Measurements from ENCODE around the gene EHD1. TPM values are rescaled to one million over a fixed set of nuclear protein-coding genes. Genes with fewer than 3 reads are reported as not detected.
A peak's percentile ranks its signal among the peaks of the same experiment; 100 is the strongest.
"Not testable (repeated sequence)": the region's sequence is repeated elsewhere in the genome, so short reads cannot be mapped to it uniquely, and the experiment has no call there.

Gene EHD1
- total RNA-seq, 2 experiments from 2014 or later = 187 to 195 TPM

- ATAC-seq (ENCODE audit: low read depth) (no peak), DNase-seq (peak; percentile 48)
- Mint-ChIP-seq H3K36me3 (peaks cover 25% of the 10 kb centered on the region), H3K4me3 (peak overlapping the region; percentile 46), H3K27me3 (no peaks in the 10 kb centered on the region), H3K27ac (peak overlapping the region; percentile 72), H3K4me1 (peaks cover 75% of the 10 kb centered on the region), H3K9me3 (no peaks in the 10 kb centered on the region)
- POLR2A ChIA-PET = interaction anchor here (1.2 to 27.4 kb wide), 6 partner anchors 9 to 268 kb away, joined by 3 to 782 read pairs (median 12); partner anchors contain the start of genes EHD1, FAU, MRPL49 and ZNHIT2
These were observed 24.7 kb downstream of the EHD1 start for GRCh38 chr11:64853709-64854108.

GRCh38 chr11:64852804-64853509 lies 25.5 kb downstream of the EHD1 start:
- Mint-ChIP-seq H3K4me1 (peaks cover 77% of the 10 kb centered on the region), H3K27me3 (no peaks in the 10 kb centered on the region), H3K9me3 (no peaks in the 10 kb centered on the region), H3K27ac (peak overlapping the region; percentile 83), H3K36me3 (peaks cover 25% of the 10 kb centered on the region), H3K4me3 (peak overlapping the region; percentile 46)
- no peak for DNase-seq
- POLR2A ChIA-PET = interaction anchor here (0.6 to 27.4 kb wide), 7 partner anchors 10 to 269 kb away, joined by 3 to 782 read pairs (median 7); partner anchors contain the start of genes EHD1, FAU, MRPL49 and ZNHIT2
- no peak for ATAC-seq (ENCODE audit: low read depth)

GRCh38 chr11:64851831-64852351 lies 26.5 kb downstream of the EHD1 start:
- DNase-seq = peak; percentile 43
- Mint-ChIP-seq H3K4me1 (peaks cover 77% of the 10 kb centered on the region), H3K4me3 (peak overlapping the region; percentile 46), H3K27ac (peak overlapping the region; percentile 83), H3K9me3 (no peaks in the 10 kb centered on the region), H3K27me3 (no peaks in the 10 kb centered on the region), H3K36me3 (peaks cover 21% of the 10 kb centered on the region)
- POLR2A ChIA-PET = interaction anchor here (1.4 to 27.4 kb wide), 4 partner anchors 11 to 258 kb away, joined by 5 to 782 read pairs (median 82); partner anchors contain the start of gene EHD1
- no peak for ATAC-seq (ENCODE audit: low read depth)

GRCh38 chr11:64850979-64851567 lies 27.3 kb downstream of the EHD1 start:
- H3K36me3 Mint-ChIP-seq = peaks cover 18% of the 10 kb centered on the region
- ATAC-seq (ENCODE audit: low read depth) = peak; percentile 61
- DNase-seq = peak; percentile 69
- H3K4me1 Mint-ChIP-seq = peaks cover 69% of the 10 kb centered on the region
- no peaks in the 10 kb centered on the region for H3K27me3 Mint-ChIP-seq
- H3K27ac Mint-ChIP-seq = peak overlapping the region; percentile 83
- POLR2A ChIA-PET = interaction anchor here (1.4 to 27.4 kb wide), 4 partner anchors 12 to 259 kb away, joined by 5 to 782 read pairs (median 82); partner anchors contain the start of gene EHD1
- no peaks in the 10 kb centered on the region for H3K9me3 Mint-ChIP-seq
- peak overlapping the region; percentile 46 for H3K4me3 Mint-ChIP-seq

GRCh38 chr11:64849598-64850356 lies 28.6 kb downstream of the EHD1 start:
- Mint-ChIP-seq H3K27me3 (no peaks in the 10 kb centered on the region), H3K9me3 (no peaks in the 10 kb centered on the region), H3K36me3 (peaks cover 9% of the 10 kb centered on the region), H3K27ac (peak overlapping the region; percentile 63), H3K4me1 (peaks cover 62% of the 10 kb centered on the region), H3K4me3 (no peak overlapping the region)
- DNase-seq (no peak), ATAC-seq (ENCODE audit: low read depth) (no peak)
- POLR2A ChIA-PET = interaction anchor here (0.6 to 27.4 kb wide), 4 partner anchors 13 to 480 kb away, joined by 3 to 782 read pairs (median 76); partner anchors contain the start of gene EHD1

GRCh38 chr11:64848826-64849597 lies 29.4 kb downstream of the EHD1 start:
- Mint-ChIP-seq H3K4me3 (no peak overlapping the region), H3K9me3 (no peaks in the 10 kb centered on the region), H3K36me3 (peaks cover 5% of the 10 kb centered on the region), H3K27me3 (no peaks in the 10 kb centered on the region), H3K27ac (peak overlapping the region; percentile 90), H3K4me1 (peaks cover 60% of the 10 kb centered on the region)
- ATAC-seq (ENCODE audit: low read depth) (no peak), DNase-seq (peak; percentile 56)
- POLR2A ChIA-PET = interaction anchor here (0.6 to 27.4 kb wide), 7 partner anchors 14 to 481 kb away, joined by 3 to 782 read pairs (median 4); partner anchors contain the start of genes EHD1 and ZNHIT2

- H3K9me3 Mint-ChIP-seq = no peaks in the 10 kb centered on the region
- H3K4me3 Mint-ChIP-seq = no peak overlapping the region
- peaks cover 58% of the 10 kb centered on the region for H3K4me1 Mint-ChIP-seq
- POLR2A ChIA-PET = interaction anchor here (0.5 to 27.4 kb wide), 12 partner anchors 15 to 274 kb away, joined by 3 to 782 read pairs (median 3); partner anchors contain the start of genes ARL2, BATF2, EHD1 and FAU
- peak overlapping the region; percentile 90 for H3K27ac Mint-ChIP-seq
- DNase-seq (no peak), ATAC-seq (ENCODE audit: low read depth) (no peak)
- H3K27me3 Mint-ChIP-seq = no peaks in the 10 kb centered on the region
- peaks cover 2% of the 10 kb centered on the region for H3K36me3 Mint-ChIP-seq
These were observed 30.1 kb downstream of the EHD1 start for GRCh38 chr11:64848214-64848825.

- Mint-ChIP-seq H3K4me1 (peaks cover 47% of the 10 kb centered on the region), H3K27ac (peak overlapping the region; percentile 76), H3K27me3 (no peaks in the 10 kb centered on the region), H3K9me3 (no peaks in the 10 kb centered on the region), H3K4me3 (no peak overlapping the region), H3K36me3 (no peaks in the 10 kb centered on the region)
- DNase-seq = peak; percentile 96
- ATAC-seq (ENCODE audit: low read depth) = peak; percentile 53
- POLR2A ChIA-PET = interaction anchor here (0.8 to 27.4 kb wide), 7 partner anchors 16 to 275 kb away, joined by 3 to 782 read pairs (median 6); partner anchors contain the start of genes ARL2, EHD1, FAU and MRPL49
These were observed 31.3 kb downstream of the EHD1 start for GRCh38 chr11:64846998-64847666.

- not testable (repeated sequence) for H3K27me3 Mint-ChIP-seq; H3K36me3 Mint-ChIP-seq; H3K9me3 Mint-ChIP-seq; ATAC-seq (ENCODE audit: low read depth); H3K27ac Mint-ChIP-seq; DNase-seq
- H3K4me1 Mint-ChIP-seq = peaks cover 34% of the 10 kb centered on the region
- H3K4me3 Mint-ChIP-seq = peak overlapping the region; percentile 47
- POLR2A ChIA-PET = interaction anchor here (0.8 to 27.4 kb wide), 3 partner anchors 10 to 60 kb away, joined by 5 to 782 read pairs (median 6); partner anchors contain the start of gene EHD1
These were observed 32.7 kb downstream of the EHD1 start for GRCh38 chr11:64845776-64846129.

GRCh38 chr11:64845129-64845775 lies 33.2 kb downstream of the EHD1 start:
- no peaks in the 10 kb centered on the region for H3K36me3 Mint-ChIP-seq

More at GRCh38 chr11:64845129-64845775, 33.2 kb downstream of the EHD1 start:
- POLR2A ChIA-PET = interaction anchor here (0.8 to 27.4 kb wide), 3 partner anchors 9 to 59 kb away, joined by 5 to 782 read pairs (median 6); partner anchors contain the start of gene EHD1
- ATAC-seq (ENCODE audit: low read depth) = no peak
- H3K4me1 Mint-ChIP-seq = peaks cover 33% of the 10 kb centered on the region
- no peaks in the 10 kb centered on the region for H3K27me3 Mint-ChIP-seq
- no peak for DNase-seq
- peak overlapping the region; percentile 58 for H3K27ac Mint-ChIP-seq
- H3K9me3 Mint-ChIP-seq = no peaks in the 10 kb centered on the region
- H3K4me3 Mint-ChIP-seq = peak overlapping the region; percentile 47
